SH-SY5Y (cell line): ENCODE results near the gene TIAM2.

ENCODE experiments used
- GATA2 ChIP-seq: IDR thresholded peaks from 2 replicates; pipeline ENCODE4 v1.6.1; 2011; ENCODE audit warnings: mild to moderate bottlenecking, low read depth, low read length
- GATA3 ChIP-seq: IDR thresholded peaks from 2 replicates; pipeline ENCODE4 v1.6.1; 2011; ENCODE audit warnings: low read depth, mild to moderate bottlenecking, low read length, moderate library complexity

TIAM2 gene

GRCh38 chr6:155126727-155127439 is 131.8 kb downstream of the TIAM2 start:
- TF ChIP-seq GATA2 = no peak
- no peak for TF ChIP-seq GATA3

GRCh38 chr6:155128977-155129376 is 133.9 kb downstream of the TIAM2 start:
- TF ChIP-seq GATA3 (no peak), GATA2 (no peak)

- no peak for TF ChIP-seq GATA2
- no peak for TF ChIP-seq GATA3
These were observed 134.6 kb downstream of the TIAM2 start for GRCh38 chr6:155129744-155130143.

GRCh38 chr6:155130161-155130853 is 135.2 kb downstream of the TIAM2 start:
- TF ChIP-seq GATA3 = no peak
- TF ChIP-seq GATA2 = no peak

GRCh38 chr6:155132617-155133016 is 137.5 kb downstream of the TIAM2 start:
- no peak for TF ChIP-seq GATA2
- TF ChIP-seq GATA3 = no peak

- TF ChIP-seq GATA3 (no peak), GATA2 (no peak)
These were observed 145.9 kb downstream of the TIAM2 start for GRCh38 chr6:155141002-155141401.

GRCh38 chr6:155141512-155141911 is 146.4 kb downstream of the TIAM2 start:
- no peak for TF ChIP-seq GATA3
- no peak for TF ChIP-seq GATA2

- TF ChIP-seq GATA2 = no peak
- TF ChIP-seq GATA3 = no peak
These were observed 147.3 kb downstream of the TIAM2 start for GRCh38 chr6:155142168-155143028.

GRCh38 chr6:155143029-155143577 is 148.0 kb downstream of the TIAM2 start:
- TF ChIP-seq GATA2 = no peak
- no peak for TF ChIP-seq GATA3

- no peak for TF ChIP-seq GATA2
- TF ChIP-seq GATA3 = no peak
These were observed 148.5 kb downstream of the TIAM2 start for GRCh38 chr6:155143578-155144106.

- TF ChIP-seq GATA3 (no peak), GATA2 (no peak)
These were observed 151.1 kb downstream of the TIAM2 start for GRCh38 chr6:155146205-155146604.

GRCh38 chr6:155147958-155148663 is 153.0 kb downstream of the TIAM2 start:
- no peak for TF ChIP-seq GATA2
- TF ChIP-seq GATA3 = no peak

- no peak for TF ChIP-seq GATA2
- TF ChIP-seq GATA3 = no peak
These were observed 156.0 kb downstream of the TIAM2 start for GRCh38 chr6:155150967-155151671.
